Spleen (tissue), 7 donors: ENCODE results near the gene GOLGA6L9.

Source experiments
- POLR2A ChIP-seq, 3 donors: fragments of 450-650 bp; IDR thresholded peaks; one replicate each; pipeline ENCODE4 v1.5.1; 2017; ENCODE audit warnings: antibody characterized with exemption in 3 of 3, mild to moderate bottlenecking in 1 of 3
- POLR2AphosphoS5 ChIP-seq, 3 donors: sonication (generic); formaldehyde crosslinking; IDR thresholded peaks; one replicate each; pipeline ENCODE4 v1.5.1; 2017; ENCODE audit warnings: antibody characterized with exemption in 3 of 3
- TF ChIP-seq, protein P1 (sequence below), 11 experiments: fragments of 200-600 bp in 7 of 11; fragments of 450-650 bp in 4 of 11; sonication (generic) in 4 of 11; IDR thresholded peaks in 8 of 11; conservative IDR thresholded peaks in 3 of 11; 1 replicate in 7 of 11; 2 replicates in 4 of 11; pipeline versions ENCODE4 v1.4.0 to v1.8.0; 2016 to 2021; ENCODE audit warnings: antibody characterized with exemption in 11 of 11, inconsistent platforms in 4 of 11, mild to moderate bottlenecking in 1 of 11
- donor health status: DM: no; HTN: no; CAD: no; lungs with moderate emphysema.
- donor health status: DM: no; HTN: no; CAD: no.
- donor health status: DM: no; HTN: no; CAD: no.

DNA sequence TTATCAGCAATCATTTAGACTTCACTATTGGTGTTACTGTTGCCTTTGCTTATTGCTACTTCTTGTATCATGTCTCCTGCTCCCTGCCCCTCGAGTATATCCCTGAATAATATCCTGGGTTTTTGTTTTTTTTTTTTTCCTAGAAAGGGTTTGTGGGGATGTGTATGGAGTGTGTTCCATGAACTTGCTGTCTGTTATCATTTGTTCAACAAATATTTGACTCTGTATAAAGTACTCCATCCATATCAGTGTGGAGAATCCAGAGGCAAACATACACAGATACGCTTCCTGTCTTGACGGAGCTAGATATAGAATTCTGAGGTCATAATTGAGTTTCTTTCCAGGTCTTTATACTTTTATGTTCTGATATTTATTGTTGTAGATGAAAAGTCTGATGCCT, 31.8 kb upstream of the GOLGA6L9 start:
- no peak for TF ChIP-seq POLR2A (IDR thresholded peaks at IDR 0.05)
- TF ChIP-seq, protein P1, sequence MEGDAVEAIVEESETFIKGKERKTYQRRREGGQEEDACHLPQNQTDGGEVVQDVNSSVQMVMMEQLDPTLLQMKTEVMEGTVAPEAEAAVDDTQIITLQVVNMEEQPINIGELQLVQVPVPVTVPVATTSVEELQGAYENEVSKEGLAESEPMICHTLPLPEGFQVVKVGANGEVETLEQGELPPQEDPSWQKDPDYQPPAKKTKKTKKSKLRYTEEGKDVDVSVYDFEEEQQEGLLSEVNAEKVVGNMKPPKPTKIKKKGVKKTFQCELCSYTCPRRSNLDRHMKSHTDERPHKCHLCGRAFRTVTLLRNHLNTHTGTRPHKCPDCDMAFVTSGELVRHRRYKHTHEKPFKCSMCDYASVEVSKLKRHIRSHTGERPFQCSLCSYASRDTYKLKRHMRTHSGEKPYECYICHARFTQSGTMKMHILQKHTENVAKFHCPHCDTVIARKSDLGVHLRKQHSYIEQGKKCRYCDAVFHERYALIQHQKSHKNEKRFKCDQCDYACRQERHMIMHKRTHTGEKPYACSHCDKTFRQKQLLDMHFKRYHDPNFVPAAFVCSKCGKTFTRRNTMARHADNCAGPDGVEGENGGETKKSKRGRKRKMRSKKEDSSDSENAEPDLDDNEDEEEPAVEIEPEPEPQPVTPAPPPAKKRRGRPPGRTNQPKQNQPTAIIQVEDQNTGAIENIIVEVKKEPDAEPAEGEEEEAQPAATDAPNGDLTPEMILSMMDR (IDR thresholded peaks at IDR 0.05 in 8 of 11, conservative IDR thresholded peaks at IDR 0.05 in 3 of 11): no peak
- no peak for TF ChIP-seq POLR2AphosphoS5 (IDR thresholded peaks at IDR 0.05)
